ENCODE results near the gene CDC5L. TPM values are rescaled to one million over a fixed set of nuclear protein-coding genes. Genes with fewer than 3 reads are reported as not detected.

The CDC5L gene
- total RNA-seq, 1 donor = 22.8 TPM

- DNase-seq (ENCODE audit: insufficient read length, low spot score, missing footprints) = no peak
- Histone ChIP-seq H3K27ac (ENCODE audit: low read depth, low read length) (no peak overlapping the region), H3K4me1 (ENCODE audit: insufficient read depth, low read length) (no peaks in the 10 kb centered on the region), H4K20me1 (ENCODE audit: insufficient read depth, low read length) (no peaks in the 10 kb centered on the region), H3K79me2 (ENCODE audit: insufficient read depth, low read length) (no peaks in the 10 kb centered on the region), H2AFZ (ENCODE audit: low read length) (no peak overlapping the region), H3K36me3 (ENCODE audit: insufficient read depth, low read length) (no peaks in the 10 kb centered on the region), H3K27me3 (ENCODE audit: insufficient read depth, low read length) (peaks cover 23% of the 10 kb centered on the region), H3K9me3 (ENCODE audit: low read depth, low read length) (no peaks in the 10 kb centered on the region), H3K4me3 (ENCODE audit: insufficient read depth, low read length) (no peak overlapping the region), H3K4me2 (ENCODE audit: insufficient read depth, low read length) (no peak overlapping the region)
- no peak for TF ChIP-seq CTCF (IDR thresholded peaks at IDR 0.05; ENCODE audit: extremely low read depth, low read depth, low read length)
Measured at GRCh38 chr6:44373787-44374186, 13.7 kb upstream of the CDC5L start.

- Histone ChIP-seq H3K4me2 (ENCODE audit: insufficient read depth, low read length) (no peak overlapping the region), H3K27me3 (ENCODE audit: insufficient read depth, low read length) (peaks cover 23% of the 10 kb centered on the region), H2AFZ (ENCODE audit: low read length) (no peak overlapping the region), H3K79me2 (ENCODE audit: insufficient read depth, low read length) (no peaks in the 10 kb centered on the region), H3K9me3 (ENCODE audit: low read depth, low read length) (no peaks in the 10 kb centered on the region), H4K20me1 (ENCODE audit: insufficient read depth, low read length) (no peaks in the 10 kb centered on the region), H3K36me3 (ENCODE audit: insufficient read depth, low read length) (no peaks in the 10 kb centered on the region), H3K27ac (ENCODE audit: low read depth, low read length) (no peak overlapping the region), H3K4me1 (ENCODE audit: insufficient read depth, low read length) (no peaks in the 10 kb centered on the region), H3K4me3 (ENCODE audit: insufficient read depth, low read length) (no peak overlapping the region)
- no peak for DNase-seq (ENCODE audit: insufficient read length, low spot score, missing footprints)
- no peak for TF ChIP-seq CTCF (IDR thresholded peaks at IDR 0.05; ENCODE audit: extremely low read depth, low read depth, low read length)
Measured at GRCh38 chr6:44375071-44375470, 12.4 kb upstream of the CDC5L start.

- Histone ChIP-seq H3K36me3 (ENCODE audit: insufficient read depth, low read length) (no peaks in the 10 kb centered on the region), H3K79me2 (ENCODE audit: insufficient read depth, low read length) (no peaks in the 10 kb centered on the region), H3K4me1 (ENCODE audit: insufficient read depth, low read length) (no peaks in the 10 kb centered on the region), H2AFZ (ENCODE audit: low read length) (no peak overlapping the region), H3K9me3 (ENCODE audit: low read depth, low read length) (no peaks in the 10 kb centered on the region), H3K27ac (ENCODE audit: low read depth, low read length) (no peak overlapping the region), H3K4me3 (ENCODE audit: insufficient read depth, low read length) (no peak overlapping the region), H4K20me1 (ENCODE audit: insufficient read depth, low read length) (no peaks in the 10 kb centered on the region), H3K4me2 (ENCODE audit: insufficient read depth, low read length) (no peak overlapping the region), H3K27me3 (ENCODE audit: insufficient read depth, low read length) (peaks cover 28% of the 10 kb centered on the region)
- TF ChIP-seq CTCF (IDR thresholded peaks at IDR 0.05; ENCODE audit: extremely low read depth, low read depth, low read length) = no peak
- no peak for DNase-seq (ENCODE audit: insufficient read length, low spot score, missing footprints)
Measured at GRCh38 chr6:44377484-44377883, 10.0 kb upstream of the CDC5L start.

GRCh38 chr6:44377971-44378370 lies 9.5 kb upstream of the CDC5L start:
- H3K4me2 ChIP-seq (ENCODE audit: insufficient read depth, low read length) = no peak overlapping the region
- DNase-seq (ENCODE audit: insufficient read length, low spot score, missing footprints) = no peak
- H3K9me3 ChIP-seq (ENCODE audit: low read depth, low read length) = no peaks in the 10 kb centered on the region
- no peaks in the 10 kb centered on the region for H3K79me2 ChIP-seq (ENCODE audit: insufficient read depth, low read length)
- H3K27me3 ChIP-seq (ENCODE audit: insufficient read depth, low read length) = peaks cover 25% of the 10 kb centered on the region
- no peaks in the 10 kb centered on the region for H3K36me3 ChIP-seq (ENCODE audit: insufficient read depth, low read length)
- H2AFZ ChIP-seq (ENCODE audit: low read length) = no peak overlapping the region
- H3K4me1 ChIP-seq (ENCODE audit: insufficient read depth, low read length) = no peaks in the 10 kb centered on the region
- no peak overlapping the region for H3K4me3 ChIP-seq (ENCODE audit: insufficient read depth, low read length)
- no peaks in the 10 kb centered on the region for H4K20me1 ChIP-seq (ENCODE audit: insufficient read depth, low read length)
- H3K27ac ChIP-seq (ENCODE audit: low read depth, low read length) = no peak overlapping the region
- no peak for TF ChIP-seq CTCF (IDR thresholded peaks at IDR 0.05; ENCODE audit: extremely low read depth, low read depth, low read length)
